ENCODE measurements around the gene NKAIN4.
"Not testable (repeated sequence)": the region's sequence is repeated elsewhere in the genome, so short reads cannot be mapped to it uniquely, and the experiment has no call there.

The NKAIN4 gene

GRCh38 chr20:63252284-63252711, 2.0 kb downstream of the NKAIN4 start:
- H4K20me1 ChIP-seq (ENCODE audit: insufficient read depth, low read length) = no peaks in the 10 kb centered on the region
- no peaks in the 10 kb centered on the region for H3K9me3 ChIP-seq (replicated peaks; ENCODE audit: insufficient read depth, low read length)
- no peaks in the 10 kb centered on the region for H3K79me2 ChIP-seq (ENCODE audit: low read length)
- H3K27me3 ChIP-seq (replicated peaks; ENCODE audit: insufficient read depth, low read length) = peaks cover 82% of the 10 kb centered on the region
- H3K4me2 ChIP-seq (ENCODE audit: low read depth, low read length) = no peak overlapping the region
- H3K4me1 ChIP-seq (ENCODE audit: low read length) = no peaks in the 10 kb centered on the region
- H3K4me3 ChIP-seq (ENCODE audit: low read length) = no peak overlapping the region
- no peaks in the 10 kb centered on the region for H3K36me3 ChIP-seq (replicated peaks; ENCODE audit: insufficient read depth, low read length)
- no peak overlapping the region for H3K27ac ChIP-seq (ENCODE audit: low read length)
- TF ChIP-seq EZH2phosphoT487 (IDR thresholded peaks at IDR 0.05; ENCODE audit: low read length) = no peak
- TF ChIP-seq CTCF (IDR thresholded peaks at IDR 0.05; ENCODE audit: low read length) = no peak
- TF ChIP-seq EZH2 (optimal IDR thresholded peaks at IDR 0.05; ENCODE audit: low read depth, low read length) = no peak
- H3K9me2 ChIP-seq (replicated peaks; ENCODE audit: insufficient read depth, low read length) = no peaks in the 10 kb centered on the region
- H3K9ac ChIP-seq (ENCODE audit: low read length) = no peak overlapping the region
- no peaks in the 10 kb centered on the region for H3F3A ChIP-seq (ENCODE audit: insufficient read depth, low read length)
- H2AFZ ChIP-seq (ENCODE audit: low read length) = no peak overlapping the region
- DNase-seq = no peak

- not testable (repeated sequence) for H3K9me2 ChIP-seq (replicated peaks; ENCODE audit: insufficient read depth, low read length); H3K4me1 ChIP-seq (ENCODE audit: low read length); H3K9me3 ChIP-seq (replicated peaks; ENCODE audit: insufficient read depth, low read length); DNase-seq; H3K9ac ChIP-seq (ENCODE audit: low read length); H3K36me3 ChIP-seq (replicated peaks; ENCODE audit: insufficient read depth, low read length); H3K4me2 ChIP-seq (ENCODE audit: low read depth, low read length); H4K20me1 ChIP-seq (ENCODE audit: insufficient read depth, low read length); H3K27ac ChIP-seq (ENCODE audit: low read length); H3K79me2 ChIP-seq (ENCODE audit: low read length); H3K4me3 ChIP-seq (ENCODE audit: low read length); H3F3A ChIP-seq (ENCODE audit: insufficient read depth, low read length); H2AFZ ChIP-seq (ENCODE audit: low read length)
- TF ChIP-seq CTCF (IDR thresholded peaks at IDR 0.05; ENCODE audit: low read length) = peak; percentile 19
- H3K27me3 ChIP-seq (replicated peaks; ENCODE audit: insufficient read depth, low read length) = peaks cover 82% of the 10 kb centered on the region
Measured at GRCh38 chr20:63251350-63251749, 2.9 kb downstream of the NKAIN4 start.

DNA sequence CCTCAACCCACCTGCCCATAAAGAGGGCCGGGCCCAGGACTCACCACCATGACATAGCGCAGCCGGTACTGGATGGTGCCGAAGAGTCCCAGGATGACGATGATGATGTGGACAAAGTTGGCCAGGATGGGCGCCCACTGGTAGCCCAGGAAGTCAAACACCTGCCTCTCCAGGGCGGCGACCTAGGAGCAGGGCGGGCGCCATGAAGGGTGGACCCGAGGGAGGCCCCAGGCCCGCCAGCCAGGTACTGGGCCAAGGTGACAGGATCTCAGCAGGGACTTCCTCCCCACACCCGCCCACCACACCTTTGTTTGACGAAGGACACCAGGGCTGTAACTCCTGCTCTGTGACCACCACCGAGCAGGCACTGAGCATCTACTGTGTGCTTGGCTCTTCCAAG, 4.4 kb downstream of the NKAIN4 start:
- Histone ChIP-seq H3K9me3 (replicated peaks; ENCODE audit: insufficient read depth, low read length) (no peaks in the 10 kb centered on the region), H3K9ac (ENCODE audit: low read length) (no peak overlapping the region), H3K4me2 (ENCODE audit: low read depth, low read length) (no peak overlapping the region), H3K4me3 (ENCODE audit: low read length) (no peak overlapping the region), H3K27me3 (replicated peaks; ENCODE audit: insufficient read depth, low read length) (peaks cover 80% of the 10 kb centered on the region), H4K20me1 (ENCODE audit: insufficient read depth, low read length) (no peaks in the 10 kb centered on the region), H3K9me2 (replicated peaks; ENCODE audit: insufficient read depth, low read length) (no peaks in the 10 kb centered on the region), H3K79me2 (ENCODE audit: low read length) (no peaks in the 10 kb centered on the region), H3K27ac (ENCODE audit: low read length) (no peak overlapping the region), H3K36me3 (replicated peaks; ENCODE audit: insufficient read depth, low read length) (no peaks in the 10 kb centered on the region), H3K4me1 (ENCODE audit: low read length) (no peaks in the 10 kb centered on the region), H2AFZ (ENCODE audit: low read length) (no peak overlapping the region), H3F3A (ENCODE audit: insufficient read depth, low read length) (no peaks in the 10 kb centered on the region)
- DNase-seq = no peak
- TF ChIP-seq EZH2phosphoT487 (IDR thresholded peaks at IDR 0.05; ENCODE audit: low read length) (no peak), EZH2 (optimal IDR thresholded peaks at IDR 0.05; ENCODE audit: low read depth, low read length) (no peak)

GRCh38 chr20:63248835-63249591, 5.2 kb downstream of the NKAIN4 start:
- DNase-seq = no peak
- Histone ChIP-seq H3K9me3 (replicated peaks; ENCODE audit: insufficient read depth, low read length) (no peaks in the 10 kb centered on the region), H3K4me3 (ENCODE audit: low read length) (no peak overlapping the region), H3K9me2 (replicated peaks; ENCODE audit: insufficient read depth, low read length) (no peaks in the 10 kb centered on the region), H2AFZ (ENCODE audit: low read length) (no peak overlapping the region), H4K20me1 (ENCODE audit: insufficient read depth, low read length) (no peaks in the 10 kb centered on the region), H3K4me2 (ENCODE audit: low read depth, low read length) (no peak overlapping the region), H3K27me3 (replicated peaks; ENCODE audit: insufficient read depth, low read length) (peaks cover 84% of the 10 kb centered on the region), H3K4me1 (ENCODE audit: low read length) (no peaks in the 10 kb centered on the region), H3K36me3 (replicated peaks; ENCODE audit: insufficient read depth, low read length) (no peaks in the 10 kb centered on the region), H3K79me2 (ENCODE audit: low read length) (no peaks in the 10 kb centered on the region), H3K9ac (ENCODE audit: low read length) (no peak overlapping the region), H3F3A (ENCODE audit: insufficient read depth, low read length) (no peaks in the 10 kb centered on the region), H3K27ac (ENCODE audit: low read length) (no peak overlapping the region)
- TF ChIP-seq CTCF (IDR thresholded peaks at IDR 0.05; ENCODE audit: low read length) (no peak), EZH2 (optimal IDR thresholded peaks at IDR 0.05; ENCODE audit: low read depth, low read length) (no peak), EZH2phosphoT487 (IDR thresholded peaks at IDR 0.05; ENCODE audit: low read length) (no peak)
